ENCODE results near the gene INTS3. TPM values are rescaled to one million over a fixed set of nuclear protein-coding genes. Genes with fewer than 3 reads are reported as not detected.

The INTS3 gene
- total RNA-seq, 4 donors from 2014 or later, result 16.1 to 28.0 (median 19.9) TPM

DNA sequence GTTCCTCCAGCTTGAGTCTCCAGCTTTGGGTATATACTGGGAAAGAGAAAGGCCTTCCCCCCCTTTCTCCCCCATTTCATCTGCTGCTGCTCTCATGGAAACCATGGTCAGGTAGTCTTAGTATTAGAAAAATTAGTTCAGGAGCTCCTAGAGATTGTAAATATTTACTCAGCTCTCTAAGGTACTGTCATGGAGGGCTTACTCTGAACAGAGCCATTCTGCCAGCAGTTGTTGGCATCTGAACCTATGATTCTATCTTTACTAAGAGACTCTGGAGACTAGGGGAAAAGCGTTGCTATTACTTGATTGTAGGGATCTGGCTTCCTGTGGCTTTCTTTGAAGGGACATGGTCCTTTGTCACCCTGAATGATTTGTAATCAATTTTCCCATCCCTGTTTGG, 6.1 kb downstream of the INTS3 start:
- in situ Hi-C loops (cut with MboI; ENCODE audit: low sequenced_read_pairs in 4 of 4) (loop anchor here in 2 of 4 donors (25.0 kb wide), 2 partner anchors 147 to 372 kb away; partner anchors contain the start of gene S100A9 (in 1 of the 2)), intact Hi-C loops (cut with DNase I; ENCODE audit: low total_unique reads) (no loop called here)
- Histone ChIP-seq H3K27ac (no peak overlapping the region), H3K27me3 (no peaks in the 10 kb centered on the region), H3K36me3 (no peaks in the 10 kb centered on the region), H3K4me1 (peaks cover 12 to 19% of the 10 kb centered on the region in 2 donors), H3K4me3 (no peak overlapping the region), H3K9me3 (no peaks in the 10 kb centered on the region)
- no peak for TF ChIP-seq POLR2A (IDR thresholded peaks at IDR 0.05)
- TF ChIP-seq, protein P1, sequence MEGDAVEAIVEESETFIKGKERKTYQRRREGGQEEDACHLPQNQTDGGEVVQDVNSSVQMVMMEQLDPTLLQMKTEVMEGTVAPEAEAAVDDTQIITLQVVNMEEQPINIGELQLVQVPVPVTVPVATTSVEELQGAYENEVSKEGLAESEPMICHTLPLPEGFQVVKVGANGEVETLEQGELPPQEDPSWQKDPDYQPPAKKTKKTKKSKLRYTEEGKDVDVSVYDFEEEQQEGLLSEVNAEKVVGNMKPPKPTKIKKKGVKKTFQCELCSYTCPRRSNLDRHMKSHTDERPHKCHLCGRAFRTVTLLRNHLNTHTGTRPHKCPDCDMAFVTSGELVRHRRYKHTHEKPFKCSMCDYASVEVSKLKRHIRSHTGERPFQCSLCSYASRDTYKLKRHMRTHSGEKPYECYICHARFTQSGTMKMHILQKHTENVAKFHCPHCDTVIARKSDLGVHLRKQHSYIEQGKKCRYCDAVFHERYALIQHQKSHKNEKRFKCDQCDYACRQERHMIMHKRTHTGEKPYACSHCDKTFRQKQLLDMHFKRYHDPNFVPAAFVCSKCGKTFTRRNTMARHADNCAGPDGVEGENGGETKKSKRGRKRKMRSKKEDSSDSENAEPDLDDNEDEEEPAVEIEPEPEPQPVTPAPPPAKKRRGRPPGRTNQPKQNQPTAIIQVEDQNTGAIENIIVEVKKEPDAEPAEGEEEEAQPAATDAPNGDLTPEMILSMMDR (IDR thresholded peaks at IDR 0.05 in 4 of 5, conservative IDR thresholded peaks at IDR 0.05 in 1 of 5), result no peak
- DNase-seq, result no peak
- ATAC-seq, result no peak

DNA sequence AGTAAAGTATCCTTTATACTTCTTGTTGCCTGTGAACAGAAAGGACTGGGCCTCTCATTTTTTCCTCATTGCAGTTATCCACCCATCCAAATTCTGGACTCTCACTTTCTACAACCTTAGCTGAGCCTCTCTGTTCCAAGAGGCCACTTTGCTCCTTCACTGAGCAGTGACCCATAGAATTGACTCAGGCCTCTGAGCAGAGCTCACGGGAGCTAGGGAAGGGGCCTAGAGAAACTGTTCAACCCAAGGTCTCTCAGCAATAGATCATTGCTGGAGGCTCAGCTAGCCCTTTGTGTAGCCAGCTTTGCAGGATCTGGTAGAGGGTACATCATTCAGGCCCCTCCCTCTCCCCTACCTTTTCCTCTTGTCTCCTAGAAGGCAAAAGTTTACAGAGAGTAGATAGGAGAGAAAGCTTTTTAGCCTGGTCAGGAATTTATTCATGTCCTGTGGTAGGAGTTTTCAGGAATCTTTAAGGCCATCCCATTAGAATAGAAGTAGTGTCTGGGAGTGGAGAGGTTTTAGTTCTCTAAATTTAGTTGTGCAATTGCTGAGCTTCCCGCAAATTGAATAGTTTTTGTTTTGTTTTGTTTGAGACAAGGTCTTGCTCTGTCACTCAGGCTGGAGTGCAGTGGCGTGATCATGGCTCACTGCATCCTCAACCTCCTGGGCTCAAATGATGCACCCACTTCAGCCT, 6.7 kb downstream of the INTS3 start:
- H3K27ac ChIP-seq, result no peak overlapping the region
- DNase-seq (no peak), ATAC-seq (peak in 1 of 2 donors; percentile 23)
- no peaks in the 10 kb centered on the region for H3K9me3 ChIP-seq
- H3K27me3 ChIP-seq, result no peaks in the 10 kb centered on the region
- in situ Hi-C loops (cut with MboI; ENCODE audit: low sequenced_read_pairs in 4 of 4), result loop anchor here in 2 of 4 donors (25.0 kb wide), 2 partner anchors 147 to 372 kb away; partner anchors contain the start of gene S100A9 (in 1 of the 2)
- H3K4me3 ChIP-seq, result no peak overlapping the region
- H3K36me3 ChIP-seq, result no peaks in the 10 kb centered on the region
- H3K4me1 ChIP-seq, result peaks cover 7 to 13% of the 10 kb centered on the region in 2 donors
- intact Hi-C loops (cut with DNase I; ENCODE audit: low total_unique reads), result no loop called here
- no peak for TF ChIP-seq POLR2A (IDR thresholded peaks at IDR 0.05)
- TF ChIP-seq, protein P1 (IDR thresholded peaks at IDR 0.05 in 4 of 5, conservative IDR thresholded peaks at IDR 0.05 in 1 of 5), result no peak

DNA sequence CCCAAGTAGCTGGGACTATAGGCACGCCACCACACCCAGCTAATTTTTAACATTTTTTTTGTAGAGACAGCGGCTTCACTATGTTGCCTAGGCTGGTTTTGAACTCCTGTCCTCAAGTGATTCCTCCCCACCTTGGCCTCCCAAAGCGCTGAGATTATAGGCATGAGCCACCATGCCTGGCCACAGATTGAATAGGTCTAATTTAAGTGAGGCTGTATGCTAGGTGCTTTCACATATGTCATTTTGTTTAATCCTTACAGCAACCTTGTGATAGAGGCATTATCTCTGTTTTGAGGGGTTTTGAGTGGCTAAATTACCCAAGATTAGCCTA, 7.2 kb downstream of the INTS3 start:
- TF ChIP-seq, protein P1 (IDR thresholded peaks at IDR 0.05 in 4 of 5, conservative IDR thresholded peaks at IDR 0.05 in 1 of 5), result no peak
- TF ChIP-seq POLR2A (IDR thresholded peaks at IDR 0.05), result no peak
- DNase-seq, result no peak
- H3K4me1 ChIP-seq, result peaks cover 2 to 10% of the 10 kb centered on the region in 2 donors
- no peak overlapping the region for H3K27ac ChIP-seq
- in situ Hi-C loops (cut with MboI; ENCODE audit: low sequenced_read_pairs in 4 of 4) (loop anchor here in 2 of 4 donors (25.0 kb wide), 2 partner anchors 148 to 373 kb away; partner anchors contain the start of gene S100A9 (in 1 of the 2)), intact Hi-C loops (cut with DNase I; ENCODE audit: low total_unique reads) (no loop called here)
- ATAC-seq, result no peak
- no peaks in the 10 kb centered on the region for H3K9me3 ChIP-seq
- no peaks in the 10 kb centered on the region for H3K27me3 ChIP-seq
- no peaks in the 10 kb centered on the region for H3K36me3 ChIP-seq
- no peak overlapping the region for H3K4me3 ChIP-seq

DNA sequence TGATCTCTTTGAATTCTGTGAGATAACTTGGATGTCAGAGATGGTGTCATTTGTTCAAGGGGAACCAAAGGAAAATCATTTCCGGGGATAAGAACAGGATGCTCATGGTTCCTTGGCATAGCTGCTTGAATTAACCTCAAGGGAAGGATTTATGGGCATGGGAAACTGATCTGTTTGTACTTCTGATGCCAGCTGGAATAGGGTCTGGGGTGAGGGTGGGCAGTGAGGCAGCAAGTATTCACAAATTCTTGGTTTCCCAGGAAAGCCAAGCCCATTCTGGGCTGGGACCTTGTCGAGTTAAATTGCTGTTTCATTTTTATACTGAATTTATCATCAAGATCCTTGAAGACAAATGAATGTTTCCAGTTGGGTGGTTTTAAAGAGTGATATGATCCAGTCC, 14.1 kb downstream of the INTS3 start:
- Histone ChIP-seq H3K9me3 (no peaks in the 10 kb centered on the region), H3K27me3 (no peaks in the 10 kb centered on the region), H3K27ac (no peak overlapping the region), H3K4me1 (no peaks in the 10 kb centered on the region), H3K4me3 (no peak overlapping the region), H3K36me3 (peaks cover 2 to 55% of the 10 kb centered on the region in 2 donors)
- in situ Hi-C loops (cut with MboI; ENCODE audit: low sequenced_read_pairs in 4 of 4), result loop anchor here in 3 of 4 donors (10.0 to 25.0 kb wide), 4 partner anchors 67 to 380 kb away; partner anchors contain the start of genes ILF2 (in 1 of the 3), NPR1 (in 1 of the 3) and S100A9 (in 1 of the 3)
- DNase-seq (no peak), ATAC-seq (no peak)
- no peak for TF ChIP-seq POLR2A (IDR thresholded peaks at IDR 0.05)
- TF ChIP-seq, protein P1 (IDR thresholded peaks at IDR 0.05 in 4 of 5, conservative IDR thresholded peaks at IDR 0.05 in 1 of 5), result no peak
- intact Hi-C loops (cut with DNase I; ENCODE audit: low total_unique reads), result loop anchor here (10.0 kb wide), 1 partner anchor 387 kb away; the partner anchor contains the start of gene S100A9
